ENCODE data around the gene MED27.

Gene MED27

DNA sequence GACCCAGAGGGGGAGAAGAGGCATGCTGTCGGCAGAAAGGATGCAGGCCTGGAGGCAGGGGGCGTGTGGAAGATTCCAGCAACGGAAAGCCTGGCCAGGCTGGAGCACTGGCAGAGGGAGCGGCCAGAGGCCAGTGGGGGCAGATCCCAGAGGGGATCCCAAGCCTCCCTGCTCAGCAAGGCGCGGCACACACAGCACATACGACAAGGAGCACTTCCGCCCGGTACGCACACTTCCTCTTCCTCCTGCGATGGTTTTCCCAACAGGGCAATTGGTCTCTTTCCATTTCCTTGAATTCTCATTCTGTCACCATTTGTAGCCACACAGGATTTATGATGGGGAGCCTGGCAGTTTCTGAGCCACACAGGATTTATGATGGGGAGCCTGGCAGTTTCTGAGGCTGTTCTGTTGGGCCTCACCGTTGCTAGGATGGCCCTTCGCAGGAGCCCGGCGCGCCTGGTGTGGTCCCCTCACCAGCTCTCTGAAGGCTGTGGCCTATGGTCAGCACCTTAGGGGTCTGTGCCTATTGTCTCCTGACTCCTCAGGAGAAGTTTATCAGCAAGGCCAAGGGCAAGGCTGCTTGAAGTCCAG lies 216.3 kb downstream of the MED27 start:
- TF ChIP-seq ZNF274 (IDR thresholded peaks at IDR 0.05; ENCODE audit: low read depth, low read length) (no peak), YY1 (IDR thresholded peaks at IDR 0.05; ENCODE audit: insufficient read depth, insufficient read length) (no peak), SUZ12 (IDR thresholded peaks at IDR 0.05; ENCODE audit: extremely low read depth, insufficient read depth, insufficient read length) (no peak)
- H3K9me3 ChIP-seq (ENCODE audit: insufficient read depth, low read length), result no peaks in the 10 kb centered on the region
- H3K36me3 ChIP-seq (ENCODE audit: insufficient read depth, insufficient read length, low read length), result peaks cover 40% of the 10 kb centered on the region
- no peak for DNase-seq (ENCODE audit: low read depth, low spot score)
- no peaks in the 10 kb centered on the region for H3K27me3 ChIP-seq (ENCODE audit: insufficient read depth, insufficient read length)
- peaks cover 11% of the 10 kb centered on the region for H3K4me1 ChIP-seq (ENCODE audit: insufficient read depth, insufficient read length)
- no peak overlapping the region for H3K9ac ChIP-seq (ENCODE audit: insufficient read length, low read depth)
- H3K4me3 ChIP-seq (ENCODE audit: insufficient read length, low read depth), result no peak overlapping the region

DNA sequence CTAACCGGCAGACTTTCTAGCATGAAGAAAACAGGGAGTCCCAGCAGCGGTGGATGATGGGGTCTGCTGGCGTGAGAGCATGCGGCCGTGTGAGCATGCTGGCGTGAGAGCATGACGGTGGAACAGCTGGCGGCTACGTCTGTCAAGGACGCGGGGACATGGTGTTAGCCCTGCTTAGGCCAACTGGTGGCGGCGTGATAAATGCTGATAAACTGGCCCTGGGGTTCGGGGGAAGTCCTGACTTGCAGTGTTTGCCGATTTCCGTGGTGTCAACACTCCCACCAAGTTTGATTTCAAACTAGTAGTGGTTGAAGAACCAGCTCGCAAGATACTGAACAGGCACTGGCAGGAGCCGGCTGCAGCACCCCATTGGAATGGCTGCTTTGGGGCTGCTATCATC lies 217.4 kb downstream of the MED27 start:
- Histone ChIP-seq H3K36me3 (ENCODE audit: insufficient read depth, insufficient read length, low read length) (peaks cover 40% of the 10 kb centered on the region), H3K9me3 (ENCODE audit: insufficient read depth, low read length) (no peaks in the 10 kb centered on the region), H3K4me1 (ENCODE audit: insufficient read depth, insufficient read length) (peaks cover 4% of the 10 kb centered on the region), H3K27me3 (ENCODE audit: insufficient read depth, insufficient read length) (no peaks in the 10 kb centered on the region), H3K9ac (ENCODE audit: insufficient read length, low read depth) (no peak overlapping the region), H3K4me3 (ENCODE audit: insufficient read length, low read depth) (no peak overlapping the region)
- TF ChIP-seq SUZ12 (IDR thresholded peaks at IDR 0.05; ENCODE audit: extremely low read depth, insufficient read depth, insufficient read length) (no peak), YY1 (IDR thresholded peaks at IDR 0.05; ENCODE audit: insufficient read depth, insufficient read length) (no peak)
- no peak for DNase-seq (ENCODE audit: low read depth, low spot score)

DNA sequence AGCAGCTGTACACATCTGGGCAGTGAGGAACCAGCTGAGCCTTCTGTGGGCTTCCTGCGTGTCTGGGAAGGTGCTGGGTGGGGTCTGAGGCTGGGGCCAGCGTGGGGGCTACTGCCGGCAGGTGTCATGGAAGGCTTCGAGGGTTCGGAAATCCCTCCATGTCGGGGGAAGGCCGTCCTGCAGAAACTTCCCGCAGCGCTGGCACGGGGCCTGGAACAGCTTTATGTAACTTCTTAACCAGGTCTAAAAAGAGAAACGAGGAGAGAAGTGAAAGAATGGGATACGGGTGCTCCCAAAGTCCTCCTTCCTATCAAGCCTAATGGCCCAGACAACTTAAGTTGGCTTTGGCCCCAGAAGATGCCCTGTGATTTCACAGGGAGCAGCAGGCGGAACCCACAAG lies 219.2 kb downstream of the MED27 start:
- DNase-seq (ENCODE audit: low read depth, low spot score), result no peak
- TF ChIP-seq ZNF274 (IDR thresholded peaks at IDR 0.05; ENCODE audit: low read depth, low read length), result no peak
- Histone ChIP-seq H3K27me3 (ENCODE audit: insufficient read depth, insufficient read length) (no peaks in the 10 kb centered on the region), H3K4me3 (ENCODE audit: insufficient read length, low read depth) (no peak overlapping the region), H3K9ac (ENCODE audit: insufficient read length, low read depth) (no peak overlapping the region), H3K9me3 (ENCODE audit: insufficient read depth, low read length) (no peaks in the 10 kb centered on the region), H3K4me1 (ENCODE audit: insufficient read depth, insufficient read length) (peaks cover 4% of the 10 kb centered on the region), H3K36me3 (ENCODE audit: insufficient read depth, insufficient read length, low read length) (peaks cover 40% of the 10 kb centered on the region)

DNA sequence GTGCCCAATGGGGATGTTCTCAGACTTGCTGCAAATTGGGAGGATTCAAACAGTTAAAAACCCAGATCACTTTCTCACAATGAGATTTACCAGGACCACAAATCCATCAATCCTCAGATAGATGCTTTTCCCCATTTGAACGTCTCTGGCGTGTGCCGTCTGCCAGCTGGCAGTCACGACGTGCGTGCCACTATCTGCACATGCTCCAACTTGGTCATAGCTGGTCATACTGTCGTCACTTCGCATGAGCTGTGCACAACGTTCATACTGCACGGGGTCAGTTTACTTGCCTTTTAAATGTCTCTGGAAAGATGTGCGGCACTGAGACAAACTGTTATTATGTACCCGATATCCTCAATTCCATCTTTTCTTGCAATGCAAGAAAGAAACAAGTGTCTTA lies 221.5 kb downstream of the MED27 start:
- Histone ChIP-seq H3K9ac (ENCODE audit: insufficient read length, low read depth) (no peak overlapping the region), H3K4me3 (ENCODE audit: insufficient read length, low read depth) (no peak overlapping the region), H3K27me3 (ENCODE audit: insufficient read depth, insufficient read length) (no peaks in the 10 kb centered on the region), H3K36me3 (ENCODE audit: insufficient read depth, insufficient read length, low read length) (peaks cover 38% of the 10 kb centered on the region), H3K4me1 (ENCODE audit: insufficient read depth, insufficient read length) (peaks cover 4% of the 10 kb centered on the region), H3K9me3 (ENCODE audit: insufficient read depth, low read length) (no peaks in the 10 kb centered on the region)
- no peak for TF ChIP-seq YY1 (IDR thresholded peaks at IDR 0.05; ENCODE audit: insufficient read depth, insufficient read length)
- TF ChIP-seq ZNF274 (IDR thresholded peaks at IDR 0.05; ENCODE audit: low read depth, low read length), result no peak
- TF ChIP-seq SUZ12 (IDR thresholded peaks at IDR 0.05; ENCODE audit: extremely low read depth, insufficient read depth, insufficient read length), result no peak
- DNase-seq (ENCODE audit: low read depth, low spot score), result no peak

DNA sequence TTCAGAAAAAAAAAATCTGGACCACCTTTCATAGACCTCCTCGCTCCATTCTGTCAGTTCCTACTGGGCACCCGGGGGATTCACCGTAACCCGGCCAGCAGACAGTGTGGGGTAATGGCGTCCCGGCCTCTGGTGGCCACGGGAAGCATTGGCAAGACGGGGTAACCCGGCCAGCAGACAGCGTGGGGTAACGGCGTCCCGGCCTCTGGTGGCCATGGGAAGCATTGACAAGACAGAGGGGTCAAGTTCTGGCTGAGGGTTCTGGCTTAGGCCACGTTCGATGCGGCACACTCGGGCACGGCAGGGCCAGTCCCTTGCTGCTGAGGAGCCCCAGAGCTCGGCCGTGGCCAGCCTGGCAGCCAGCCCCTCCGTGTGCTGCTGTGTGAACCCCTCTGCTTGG lies 223.6 kb downstream of the MED27 start:
- Histone ChIP-seq H3K4me3 (ENCODE audit: insufficient read length, low read depth) (no peak overlapping the region), H3K27me3 (ENCODE audit: insufficient read depth, insufficient read length) (no peaks in the 10 kb centered on the region), H3K4me1 (ENCODE audit: insufficient read depth, insufficient read length) (peaks cover 7% of the 10 kb centered on the region), H3K9ac (ENCODE audit: insufficient read length, low read depth) (no peak overlapping the region), H3K9me3 (ENCODE audit: insufficient read depth, low read length) (no peaks in the 10 kb centered on the region), H3K36me3 (ENCODE audit: insufficient read depth, insufficient read length, low read length) (peaks cover 19% of the 10 kb centered on the region)
- no peak for DNase-seq (ENCODE audit: low read depth, low spot score)
- TF ChIP-seq ZNF274 (IDR thresholded peaks at IDR 0.05; ENCODE audit: low read depth, low read length), result no peak
- no peak for TF ChIP-seq YY1 (IDR thresholded peaks at IDR 0.05; ENCODE audit: insufficient read depth, insufficient read length)
- no peak for TF ChIP-seq SUZ12 (IDR thresholded peaks at IDR 0.05; ENCODE audit: extremely low read depth, insufficient read depth, insufficient read length)

DNA sequence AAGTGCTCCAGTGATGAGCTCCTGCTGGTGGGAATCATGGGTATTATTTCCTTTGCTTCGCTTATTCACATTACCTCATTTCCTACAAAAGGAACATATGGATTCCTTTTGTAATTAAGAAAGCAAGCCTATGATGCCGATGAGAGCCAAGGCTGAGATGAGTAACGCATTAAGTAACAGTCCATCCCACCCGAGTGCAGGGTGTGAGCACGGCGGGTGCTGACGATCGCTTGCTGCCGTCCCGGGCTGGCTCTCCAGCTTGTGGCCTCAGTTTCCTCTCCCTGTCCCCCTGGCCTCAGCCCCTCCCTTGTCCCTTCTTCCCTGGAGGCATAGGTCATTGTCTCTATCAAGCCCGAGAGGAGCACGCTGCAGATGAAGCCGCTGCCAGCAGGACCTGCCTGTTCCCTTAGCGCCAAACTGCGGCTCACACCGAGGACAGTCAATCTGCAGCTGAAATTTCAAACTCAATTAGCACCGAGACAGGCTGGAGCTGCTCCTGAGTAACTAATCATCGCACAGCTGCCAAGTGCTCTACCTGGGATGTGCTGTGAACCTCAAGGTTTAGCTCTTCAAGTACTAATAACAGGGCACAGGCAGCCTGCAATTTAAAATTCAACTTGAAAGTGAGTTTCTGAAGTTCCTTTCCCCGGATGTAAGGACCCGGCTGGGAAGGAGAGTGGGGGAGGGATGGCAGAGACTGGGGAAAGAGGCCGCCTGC lies 224.6 kb downstream of the MED27 start:
- TF ChIP-seq SUZ12 (IDR thresholded peaks at IDR 0.05; ENCODE audit: extremely low read depth, insufficient read depth, insufficient read length), result no peak
- TF ChIP-seq YY1 (IDR thresholded peaks at IDR 0.05; ENCODE audit: insufficient read depth, insufficient read length), result no peak
- no peak for TF ChIP-seq ZNF274 (IDR thresholded peaks at IDR 0.05; ENCODE audit: low read depth, low read length)
- no peaks in the 10 kb centered on the region for H3K9me3 ChIP-seq (ENCODE audit: insufficient read depth, low read length)
- no peak overlapping the region for H3K4me3 ChIP-seq (ENCODE audit: insufficient read length, low read depth)
- no peaks in the 10 kb centered on the region for H3K27me3 ChIP-seq (ENCODE audit: insufficient read depth, insufficient read length)
- peaks cover 8% of the 10 kb centered on the region for H3K4me1 ChIP-seq (ENCODE audit: insufficient read depth, insufficient read length)
- no peak for DNase-seq (ENCODE audit: low read depth, low spot score)
- peaks cover 10% of the 10 kb centered on the region for H3K36me3 ChIP-seq (ENCODE audit: insufficient read depth, insufficient read length, low read length)
- H3K9ac ChIP-seq (ENCODE audit: insufficient read length, low read depth), result peak overlapping the region; percentile 47

DNA sequence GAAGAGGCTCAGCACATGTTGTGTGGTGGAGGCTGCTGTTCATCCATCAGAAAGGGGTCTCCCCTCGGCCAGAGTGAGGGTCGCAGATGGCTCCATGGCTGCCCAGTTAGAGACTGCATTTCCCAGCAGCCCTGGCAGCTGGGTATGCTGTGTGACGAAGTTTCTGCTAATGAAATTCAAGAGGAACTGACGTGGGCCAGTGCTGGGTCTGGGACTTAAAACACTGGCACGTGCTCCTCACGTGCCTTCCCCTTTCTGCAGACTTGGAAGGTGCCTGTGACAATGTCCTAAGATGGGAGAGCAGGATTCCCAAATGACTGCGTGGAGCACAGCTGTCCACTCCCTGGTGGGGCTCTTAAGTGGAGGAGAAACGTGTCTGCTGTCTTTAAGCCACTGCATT lies 225.3 kb downstream of the MED27 start:
- Histone ChIP-seq H3K9me3 (ENCODE audit: insufficient read depth, low read length) (no peaks in the 10 kb centered on the region), H3K36me3 (ENCODE audit: insufficient read depth, insufficient read length, low read length) (peaks cover 2% of the 10 kb centered on the region), H3K4me1 (ENCODE audit: insufficient read depth, insufficient read length) (peaks cover 8% of the 10 kb centered on the region), H3K9ac (ENCODE audit: insufficient read length, low read depth) (no peak overlapping the region), H3K4me3 (ENCODE audit: insufficient read length, low read depth) (no peak overlapping the region), H3K27me3 (ENCODE audit: insufficient read depth, insufficient read length) (no peaks in the 10 kb centered on the region)
- DNase-seq (ENCODE audit: low read depth, low spot score), result no peak
- no peak for TF ChIP-seq ZNF274 (IDR thresholded peaks at IDR 0.05; ENCODE audit: low read depth, low read length)
- no peak for TF ChIP-seq YY1 (IDR thresholded peaks at IDR 0.05; ENCODE audit: insufficient read depth, insufficient read length)
- no peak for TF ChIP-seq SUZ12 (IDR thresholded peaks at IDR 0.05; ENCODE audit: extremely low read depth, insufficient read depth, insufficient read length)

Data from NT2/D1 (cell line).